ES-I3 (cell line): ENCODE data around the gene SERTAD1.
A peak's percentile ranks its signal among the peaks of the same experiment; 100 is the strongest.
"Not testable (repeated sequence)": the region's sequence is repeated elsewhere in the genome, so short reads cannot be mapped to it uniquely, and the experiment has no call there.

Experiments
- H3K36me3 ChIP-seq: 2 replicates; pipeline ENCODE4 v1.6.1; 2013; ENCODE audit warnings: mild to moderate bottlenecking, low read length, control low read depth, moderate library complexity; ENCODE audit not compliant: insufficient read depth
- H3K4me1 ChIP-seq: 2 replicates; pipeline ENCODE4 v1.6.1; 2013; ENCODE audit warnings: mild to moderate bottlenecking, control low read depth, low read length; ENCODE audit not compliant: insufficient read depth
- H3K9ac ChIP-seq: 2 replicates; pipeline ENCODE4 v1.6.1; 2013; ENCODE audit warnings: low read depth, mild to moderate bottlenecking, low read length, moderate library complexity
- H3K9me3 ChIP-seq: 2 replicates; pipeline ENCODE4 v1.6.1; 2013; ENCODE audit warnings: mild to moderate bottlenecking, low read length, moderate library complexity; ENCODE audit not compliant: control insufficient read depth, insufficient read depth

SERTAD1 gene

DNA sequence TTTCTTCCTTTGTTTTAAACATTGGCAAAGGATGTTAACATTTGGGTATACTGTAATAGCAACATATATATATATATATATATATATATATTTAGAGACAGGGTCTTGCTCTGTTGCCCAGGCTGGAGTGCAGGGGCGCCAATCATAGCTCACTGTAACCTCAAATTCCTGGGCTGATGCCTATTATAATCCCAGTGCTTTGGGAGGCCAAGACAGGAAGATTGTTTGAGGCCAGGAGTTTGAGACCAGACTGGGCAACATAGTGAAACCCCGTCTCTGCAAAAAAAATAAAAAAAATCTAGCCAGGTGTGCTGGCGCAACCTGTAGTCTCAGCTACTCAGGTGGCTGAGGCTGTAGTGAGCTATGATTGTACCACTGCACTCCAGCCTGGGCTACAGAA is 34.4 kb upstream of the SERTAD1 start:
- Histone ChIP-seq H3K4me1 (no peaks in the 10 kb centered on the region), H3K36me3 (no peaks in the 10 kb centered on the region), H3K9ac (no peak overlapping the region), H3K9me3 (no peaks in the 10 kb centered on the region)

DNA sequence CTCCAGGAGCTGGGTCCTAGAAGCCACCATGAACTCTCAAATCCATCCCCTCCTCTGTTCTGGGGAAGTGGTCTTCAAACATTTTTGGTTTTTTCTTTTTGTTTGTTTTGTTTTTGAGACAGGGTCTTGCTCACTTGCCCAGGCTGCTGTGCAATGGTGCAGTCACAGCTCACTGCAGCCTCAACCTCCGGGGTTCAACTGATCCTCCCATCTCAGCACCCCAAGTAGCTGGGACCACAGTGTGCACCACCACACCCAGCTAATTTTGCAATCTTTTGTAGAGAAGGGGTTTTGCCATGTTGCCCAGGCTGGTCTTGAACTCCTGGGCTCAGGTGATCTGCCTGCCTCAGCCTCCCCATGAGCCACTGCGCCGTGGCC is 32.8 kb upstream of the SERTAD1 start:
- Histone ChIP-seq H3K4me1 (no peaks in the 10 kb centered on the region), H3K9me3 (no peaks in the 10 kb centered on the region), H3K9ac (no peak overlapping the region), H3K36me3 (no peaks in the 10 kb centered on the region)

DNA sequence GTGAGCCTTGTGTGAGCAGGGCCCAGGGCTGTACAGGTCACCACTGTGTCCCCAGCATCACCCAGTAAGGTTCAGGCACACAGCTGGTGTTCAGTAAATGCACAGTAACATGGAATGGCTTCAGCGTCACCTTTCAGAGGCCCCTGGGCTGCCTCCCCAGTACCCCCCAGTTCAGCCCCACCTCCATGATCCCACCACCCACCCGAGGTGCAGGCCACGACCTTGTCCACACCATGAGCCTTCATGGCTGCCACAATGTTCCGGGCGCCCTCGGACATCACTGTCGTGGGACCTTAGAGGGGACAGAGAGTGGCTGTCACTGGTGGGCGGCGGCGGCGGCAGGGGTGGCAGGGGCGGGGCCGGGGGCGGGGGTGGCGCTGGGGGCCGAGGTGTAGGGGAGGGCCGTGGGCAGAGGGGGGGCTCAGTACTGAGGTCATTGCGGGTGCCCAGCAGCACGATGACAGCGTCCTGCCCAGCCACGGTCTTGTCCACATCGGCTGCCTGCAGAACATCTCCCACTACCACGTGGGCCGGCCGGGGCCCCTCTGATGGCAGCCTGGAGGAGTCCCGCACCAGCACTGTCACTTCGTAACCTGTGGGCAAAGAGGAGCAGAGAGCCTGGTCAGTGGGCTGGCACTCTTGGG is 32.3 kb upstream of the SERTAD1 start:
- H3K9me3 ChIP-seq: no peaks in the 10 kb centered on the region
- H3K36me3 ChIP-seq: no peaks in the 10 kb centered on the region

DNA sequence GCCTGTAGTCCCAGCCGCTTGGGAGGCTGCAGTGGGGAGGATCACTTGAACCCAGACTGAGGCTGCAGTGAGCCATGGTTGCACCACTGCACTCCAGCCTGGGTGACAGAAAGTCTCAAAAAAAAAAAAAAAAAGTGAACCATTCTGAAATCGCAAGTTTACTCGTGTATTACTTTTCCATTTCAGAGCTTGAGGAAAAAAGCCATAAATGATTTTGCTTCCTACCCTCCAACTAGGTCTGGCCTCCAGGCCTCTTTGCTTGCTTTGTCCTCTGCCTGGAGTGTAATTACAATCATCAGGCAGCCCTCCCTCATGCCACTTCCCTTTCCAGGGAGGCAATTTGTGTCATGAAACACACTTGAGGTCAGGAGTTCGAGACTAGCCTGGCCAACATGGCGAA is 31.3 kb upstream of the SERTAD1 start:
- no peak overlapping the region for H3K9ac ChIP-seq

More for the DNA sequence above, 32.3 kb upstream of the SERTAD1 start:
- Histone ChIP-seq H3K4me1 (no peaks in the 10 kb centered on the region), H3K9ac (no peak overlapping the region)

GRCh38 chr19:40453943-40454342 is 28.2 kb upstream of the SERTAD1 start:
- not testable (repeated sequence) for H3K4me1 ChIP-seq, H3K36me3 ChIP-seq, H3K9ac ChIP-seq, H3K9me3 ChIP-seq

More for the DNA sequence above, 31.3 kb upstream of the SERTAD1 start:
- no peaks in the 10 kb centered on the region for H3K9me3 ChIP-seq
- no peaks in the 10 kb centered on the region for H3K36me3 ChIP-seq
- no peaks in the 10 kb centered on the region for H3K4me1 ChIP-seq

DNA sequence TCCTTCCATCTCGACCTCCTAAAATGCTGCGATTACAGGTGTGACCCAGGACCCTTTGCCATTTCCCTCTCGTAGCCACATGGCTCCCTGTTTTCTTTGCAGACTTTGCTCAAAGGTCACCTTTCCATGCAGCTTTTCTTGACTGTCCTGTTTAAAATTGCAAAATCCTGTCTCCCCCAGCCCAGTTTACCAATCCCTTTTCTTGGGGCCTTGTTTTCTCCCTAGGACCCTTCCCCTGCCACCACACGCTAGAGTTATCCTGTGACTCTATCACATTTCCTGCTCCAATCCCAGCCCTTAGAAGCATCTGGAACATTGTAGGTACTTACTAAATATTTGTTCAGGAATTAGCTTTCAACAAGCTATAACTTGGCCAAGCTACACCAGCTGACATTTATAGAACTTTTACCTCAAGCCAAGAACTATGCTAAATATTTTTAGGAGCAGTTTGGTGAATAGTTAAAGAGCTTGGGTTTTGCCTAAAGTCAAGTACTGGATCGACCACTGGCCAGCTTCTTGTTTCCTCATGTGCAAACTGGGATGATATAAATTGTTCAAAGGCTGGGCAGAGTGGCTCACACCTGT is 27.5 kb upstream of the SERTAD1 start:
- Histone ChIP-seq H3K4me1 (peaks cover 2% of the 10 kb centered on the region; the same call in 1 of the 2 replicates), H3K36me3 (no peaks in the 10 kb centered on the region), H3K9me3 (no peaks in the 10 kb centered on the region), H3K9ac (no peak overlapping the region)

- H3K4me1 ChIP-seq: peaks cover 2% of the 10 kb centered on the region; the same call in 1 of the 2 replicates
- no peaks in the 10 kb centered on the region for H3K9me3 ChIP-seq
- H3K9ac ChIP-seq: no peak overlapping the region
- H3K36me3 ChIP-seq: no peaks in the 10 kb centered on the region; the same call in 1 of the 2 replicates
Observed at GRCh38 chr19:40452016-40452415, 26.2 kb upstream of the SERTAD1 start.

GRCh38 chr19:40450664-40451063 is 24.9 kb upstream of the SERTAD1 start:
- Histone ChIP-seq H3K36me3 (no peaks in the 10 kb centered on the region; the same call in 1 of the 2 replicates), H3K9me3 (no peaks in the 10 kb centered on the region), H3K9ac (no peak overlapping the region), H3K4me1 (peaks cover 10% of the 10 kb centered on the region)

DNA sequence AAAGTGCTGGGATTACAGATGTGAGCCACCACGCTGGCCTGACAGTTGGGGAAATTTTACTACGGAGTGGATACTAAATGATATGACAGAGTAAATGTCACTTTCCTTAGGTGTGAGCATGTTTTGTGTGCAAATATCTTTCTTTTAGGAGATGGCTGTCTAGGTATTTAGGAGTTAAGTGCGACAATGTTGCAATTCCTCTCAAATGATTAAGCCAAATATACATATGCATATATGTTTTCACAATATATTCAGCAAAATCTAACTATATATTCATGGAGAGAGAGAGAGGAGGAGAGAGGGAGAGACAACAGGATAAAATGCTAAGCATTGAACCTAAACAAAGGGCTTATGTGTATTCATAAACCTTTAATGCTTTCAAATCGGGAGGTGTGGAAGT is 23.7 kb upstream of the SERTAD1 start:
- Histone ChIP-seq H3K4me1 (peaks cover 10% of the 10 kb centered on the region), H3K36me3 (no peaks in the 10 kb centered on the region; the same call in 1 of the 2 replicates), H3K9ac (no peak overlapping the region)

DNA sequence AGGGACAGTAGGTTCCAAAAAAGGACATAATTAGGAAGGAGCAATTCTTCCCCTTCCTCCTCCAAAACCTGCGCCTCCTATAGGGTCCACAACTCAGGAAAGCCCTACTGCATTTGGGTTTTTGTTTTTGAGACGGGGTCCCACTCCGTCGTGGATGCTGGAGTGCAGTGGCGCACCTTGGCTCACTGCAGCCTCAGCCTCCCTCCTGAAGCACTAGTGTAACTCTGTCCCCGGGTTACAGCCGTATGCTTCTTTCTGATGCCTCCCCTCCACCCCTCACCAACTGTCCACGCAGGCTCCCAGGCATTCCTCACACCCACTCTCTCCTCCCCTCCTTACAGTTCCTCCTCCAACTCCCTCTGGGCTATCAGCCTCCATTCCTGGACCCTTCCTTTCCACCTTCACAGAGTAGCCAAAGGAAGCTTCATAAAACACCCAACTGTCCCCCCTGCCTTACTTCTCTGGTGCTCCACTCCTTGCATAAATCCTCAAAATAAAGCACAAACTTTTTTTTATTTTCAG is 20.5 kb upstream of the SERTAD1 start:
- H3K9me3 ChIP-seq: no peaks in the 10 kb centered on the region
- peaks cover 6% of the 10 kb centered on the region; the same call in 1 of the 2 replicates for H3K36me3 ChIP-seq
- H3K9ac ChIP-seq: no peak overlapping the region
- peaks cover 18% of the 10 kb centered on the region for H3K4me1 ChIP-seq

More for the DNA sequence above, 23.7 kb upstream of the SERTAD1 start:
- no peaks in the 10 kb centered on the region for H3K9me3 ChIP-seq

- H3K9ac ChIP-seq: no peak overlapping the region
- H3K4me1 ChIP-seq: peaks cover 15% of the 10 kb centered on the region
- no peaks in the 10 kb centered on the region for H3K9me3 ChIP-seq
- H3K36me3 ChIP-seq: peaks cover 11% of the 10 kb centered on the region; the same call in 1 of the 2 replicates
Observed at GRCh38 chr19:40445780-40446262, 20.0 kb upstream of the SERTAD1 start.

GRCh38 chr19:40444825-40445312 is 19.1 kb upstream of the SERTAD1 start:
- peaks cover 16% of the 10 kb centered on the region; the same call in 1 of the 2 replicates for H3K36me3 ChIP-seq
- H3K9me3 ChIP-seq: no peaks in the 10 kb centered on the region
- H3K9ac ChIP-seq: peak overlapping the region; percentile 55
- peaks cover 15% of the 10 kb centered on the region for H3K4me1 ChIP-seq

DNA sequence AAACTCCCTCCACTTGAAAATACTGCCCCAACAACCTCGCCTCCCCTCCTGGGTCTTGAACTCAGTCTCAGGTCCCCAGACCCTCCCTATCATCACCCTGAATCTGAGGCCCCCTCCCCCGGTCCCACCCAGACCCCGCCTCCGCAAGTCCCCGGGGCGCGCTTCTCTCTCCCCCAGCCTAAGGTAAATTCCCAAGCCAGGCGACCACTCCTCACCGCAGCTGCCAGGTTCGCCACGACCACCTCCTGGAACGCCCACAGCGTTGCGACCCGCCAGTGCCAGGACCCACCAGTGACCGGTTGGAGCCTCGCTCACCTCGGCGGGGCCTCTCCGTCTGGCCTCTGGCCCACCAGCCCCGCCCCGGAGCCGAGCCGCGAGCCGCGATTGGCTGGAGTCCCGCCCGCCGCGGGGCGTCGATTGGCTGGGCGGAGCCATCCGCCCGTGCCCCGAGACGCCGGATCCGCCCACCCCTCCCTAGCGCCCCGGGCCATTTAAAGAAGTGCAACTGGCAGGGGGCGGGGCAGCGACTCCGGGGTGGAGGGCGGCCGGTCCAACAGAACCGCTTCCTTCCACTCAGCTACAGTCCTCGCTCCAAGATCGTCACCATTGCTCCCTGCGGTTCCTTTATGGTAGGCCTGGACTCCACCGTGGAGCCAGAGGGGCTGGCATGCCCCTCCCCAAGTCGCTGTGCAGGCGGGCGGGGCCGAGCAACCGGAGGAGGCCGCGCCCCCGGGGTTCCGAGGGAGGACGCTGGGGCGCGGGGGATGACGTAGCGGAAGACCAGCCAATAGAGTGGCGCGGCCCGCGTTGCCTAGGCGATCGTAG is 18.4 kb upstream of the SERTAD1 start, which contains the start of gene SERTAD3:
TSS of gene SERTAD3 (minus strand) at position 336 of the 825 bp plus-strand sequence. CDS start 2,255 bp downstream, outside the sequence.
- Histone ChIP-seq H3K36me3 (peaks cover 16% of the 10 kb centered on the region; the same call in 1 of the 2 replicates), H3K4me1 (peaks cover 15% of the 10 kb centered on the region), H3K9me3 (no peaks in the 10 kb centered on the region), H3K9ac (peak within 1 kb of the TSS; percentile 99)
